ENCODE measurements around the gene BMP7. TPM values are rescaled to one million over a fixed set of nuclear protein-coding genes. Genes with fewer than 3 reads are reported as not detected.

The BMP7 gene
- total and polyA plus RNA-seq, 2 of the 13 experiments (the other 11 are each of a cell fraction or from before 2014, with no cell fraction given): not detected

GRCh38 chr20:57175397-57176010 lies 90.9 kb downstream of the BMP7 start:
- ChIA-PET POLR2A (no interaction called here), CTCF (ENCODE audit: low intra/inter-chr PET ratio, low total read pairs) (no interaction called here)
- H3K79me2 ChIP-seq (ENCODE audit: insufficient read depth, low read length): no peaks in the 10 kb centered on the region
- ATAC-seq (no peak), FAIRE-seq (no peak), DNase-seq (ENCODE audit: low spot score) (no peak)
- H3K4me1 ChIP-seq (ENCODE audit: insufficient read depth, low read length): no peaks in the 10 kb centered on the region
- peaks cover 11 to 33% of the 10 kb centered on the region in 2 experiments; a peak in 4 of 5 replicates for H3K27me3 ChIP-seq (ENCODE audit: control insufficient read depth in 1 of 2, insufficient read depth in 2 of 2, low read length in 2 of 2)
- H3K4me3 ChIP-seq (replicated peaks in 1 of 3; ENCODE audit: insufficient read depth in 1 of 3, low read depth in 2 of 3, low read length in 3 of 3): no peak overlapping the region
- 0 out of 2 replicates have a peak, but pooled peaks cover 2% of the 10 kb centered on the region for H4K20me1 ChIP-seq (ENCODE audit: insufficient read depth, low read length)
- no peaks in the 10 kb centered on the region for H3K36me3 ChIP-seq (replicated peaks in 1 of 2; ENCODE audit: control insufficient read depth in 1 of 2, insufficient read depth in 2 of 2, low read length in 2 of 2)
- intact Hi-C loops (cut with micrococcal nuclease; ENCODE audit: unreplicated experiment) (no loop called here), in situ Hi-C loops (cut with HindIII; ENCODE audit: extremely low pct_ligation_motif_present, low pct_unique_long_range_greater_than_20kb) (no loop called here)
- 11% methylated on average over 8 of the region's 8 CpGs for WGBS (ENCODE audit: low lambda C conversion rate)
- TF ChIP-seq ZNF20 (CRISPR knock-in tag; IDR thresholded peaks at IDR 0.05) (no peak), IRF9 (CRISPR knock-in tag; IDR thresholded peaks at IDR 0.05; ENCODE audit: borderline replicate concordance) (no peak), KLF16 (CRISPR knock-in tag; IDR thresholded peaks at IDR 0.05) (no peak)
- TF ChIP-seq, protein P1, sequence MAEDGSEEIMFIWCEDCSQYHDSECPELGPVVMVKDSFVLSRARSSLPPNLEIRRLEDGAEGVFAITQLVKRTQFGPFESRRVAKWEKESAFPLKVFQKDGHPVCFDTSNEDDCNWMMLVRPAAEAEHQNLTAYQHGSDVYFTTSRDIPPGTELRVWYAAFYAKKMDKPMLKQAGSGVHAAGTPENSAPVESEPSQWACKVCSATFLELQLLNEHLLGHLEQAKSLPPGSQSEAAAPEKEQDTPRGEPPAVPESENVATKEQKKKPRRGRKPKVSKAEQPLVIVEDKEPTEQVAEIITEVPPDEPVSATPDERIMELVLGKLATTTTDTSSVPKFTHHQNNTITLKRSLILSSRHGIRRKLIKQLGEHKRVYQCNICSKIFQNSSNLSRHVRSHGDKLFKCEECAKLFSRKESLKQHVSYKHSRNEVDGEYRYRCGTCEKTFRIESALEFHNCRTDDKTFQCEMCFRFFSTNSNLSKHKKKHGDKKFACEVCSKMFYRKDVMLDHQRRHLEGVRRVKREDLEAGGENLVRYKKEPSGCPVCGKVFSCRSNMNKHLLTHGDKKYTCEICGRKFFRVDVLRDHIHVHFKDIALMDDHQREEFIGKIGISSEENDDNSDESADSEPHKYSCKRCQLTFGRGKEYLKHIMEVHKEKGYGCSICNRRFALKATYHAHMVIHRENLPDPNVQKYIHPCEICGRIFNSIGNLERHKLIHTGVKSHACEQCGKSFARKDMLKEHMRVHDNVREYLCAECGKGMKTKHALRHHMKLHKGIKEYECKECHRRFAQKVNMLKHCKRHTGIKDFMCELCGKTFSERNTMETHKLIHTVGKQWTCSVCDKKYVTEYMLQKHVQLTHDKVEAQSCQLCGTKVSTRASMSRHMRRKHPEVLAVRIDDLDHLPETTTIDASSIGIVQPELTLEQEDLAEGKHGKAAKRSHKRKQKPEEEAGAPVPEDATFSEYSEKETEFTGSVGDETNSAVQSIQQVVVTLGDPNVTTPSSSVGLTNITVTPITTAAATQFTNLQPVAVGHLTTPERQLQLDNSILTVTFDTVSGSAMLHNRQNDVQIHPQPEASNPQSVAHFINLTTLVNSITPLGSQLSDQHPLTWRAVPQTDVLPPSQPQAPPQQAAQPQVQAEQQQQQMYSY (CRISPR knock-in tag; IDR thresholded peaks at IDR 0.05): no peak
- no peaks in the 10 kb centered on the region for H3K9me3 ChIP-seq (ENCODE audit: low read length)
- no peak overlapping the region for H2AFZ ChIP-seq (ENCODE audit: low read length)
- no peak overlapping the region for H3K27ac ChIP-seq (ENCODE audit: extremely low read length, insufficient read depth, low read length)
- H3K9ac ChIP-seq (ENCODE audit: insufficient read depth, low read depth, low read length): no peak overlapping the region
- BruUV-seq (replicated peaks): no TSS peak
- no peak overlapping the region for H3K4me2 ChIP-seq (ENCODE audit: low read depth, low read length)
